Common myeloid progenitor, CD34-positive (primary cell): ENCODE data around the gene NPFF.

Experiments
- CTCF ChIA-PET: fragments of 350-600 bp; sonication (Branson Sonifier 250); formaldehyde crosslinking; loops from one replicate; lab custom pipeline; 2021; ENCODE audit warnings: antibody characterized with exemption; lab: Charles Lee
- POLR2A ChIA-PET: fragments of 350-600 bp; sonication (Branson Sonifier 250); formaldehyde crosslinking; loops from one replicate; lab custom pipeline; 2021; ENCODE audit warnings: antibody characterized with exemption; lab: Charles Lee
- DNase-seq, 3 donors: peaks; one replicate each; pipeline versions ENCODE4 v3.0.0 to v3.0.0-alpha.2; 2013
- H3K27ac ChIP-seq, 2 experiments: 1 replicate in 1 of 2; 2 replicates in 1 of 2; pipeline ENCODE4 v1.7.0; 2013; ENCODE audit warnings: inconsistent platforms in 2 of 2, low read length in 2 of 2, mild to moderate bottlenecking in 2 of 2, low read depth in 1 of 2, moderate library complexity in 1 of 2; ENCODE audit not compliant: severe bottlenecking in 2 of 2, insufficient read depth in 1 of 2, poor library complexity in 1 of 2
- H3K27me3 ChIP-seq, 5 experiments: replicated peaks in 2 of 5; 1 replicate in 3 of 5; 2 replicates in 2 of 5; pipeline versions ENCODE4 v1.6.1 to v1.7.0; 2013; ENCODE audit warnings: low read length in 4 of 5, mild to moderate bottlenecking in 2 of 5, moderate library complexity in 2 of 5, inconsistent platforms in 1 of 5; ENCODE audit not compliant: insufficient read depth in 5 of 5, control insufficient read depth in 4 of 5
- H3K36me3 ChIP-seq, 4 experiments: 1 replicate in 2 of 4; 2 replicates in 2 of 4; pipeline versions ENCODE4 v1.6.1 to v1.7.0; 2013; ENCODE audit warnings: low read length in 3 of 4, control low read depth in 1 of 4, mild to moderate bottlenecking in 1 of 4; ENCODE audit not compliant: control insufficient read depth in 4 of 4, insufficient read depth in 4 of 4
- H3K4me1 ChIP-seq, 4 experiments: 1 replicate in 3 of 4; 2 replicates in 1 of 4; pipeline versions ENCODE4 v1.6.1 to v1.7.1; 2013; ENCODE audit warnings: low read length in 3 of 4, mild to moderate bottlenecking in 3 of 4, control low read depth in 1 of 4, inconsistent platforms in 1 of 4, moderate library complexity in 1 of 4; ENCODE audit not compliant: control insufficient read depth in 4 of 4, insufficient read depth in 4 of 4; ENCODE audit errors: control extremely low read depth in 1 of 4
- H3K4me3 ChIP-seq, 7 experiments: 1 replicate in 4 of 7; 2 replicates in 3 of 7; pipeline versions ENCODE4 v1.5.1 to v1.7.0; 2013; ENCODE audit warnings: mild to moderate bottlenecking in 7 of 7, low read length in 6 of 7, moderate library complexity in 6 of 7, inconsistent platforms in 2 of 7, low read depth in 2 of 7, control low read depth in 1 of 7; ENCODE audit not compliant: insufficient read depth in 4 of 7, control insufficient read depth in 1 of 7; ENCODE audit errors: extremely low read depth in 1 of 7
- H3K9me3 ChIP-seq, 5 experiments: 1 replicate in 4 of 5; 2 replicates in 1 of 5; pipeline versions ENCODE4 v1.6.1 to v1.7.1; 2013; ENCODE audit warnings: low read length in 4 of 5, mild to moderate bottlenecking in 2 of 5, inconsistent platforms in 1 of 5, low read depth in 1 of 5, moderate library complexity in 1 of 5; ENCODE audit not compliant: control insufficient read depth in 4 of 5, insufficient read depth in 2 of 5; ENCODE audit errors: control extremely low read depth in 1 of 5
- WGBS: methylation state at CpG from one replicate; pipeline ENCODE4 v1.1.5; 2013; ENCODE audit not compliant: insufficient coverage; 5-methylcytosine and 5-hydroxymethylcytosine counted together

NPFF gene

GRCh38 chr12:53497461-53497860, 9.8 kb downstream of the NPFF start:
- WGBS = 100% methylated on average over 2 of the region's 3 CpGs
- H3K4me1 ChIP-seq = peaks cover 13 to 76% (median 52%) of the 10 kb centered on the region in 4 experiments
- POLR2A ChIA-PET = no interaction called here

GRCh38 chr12:53496752-53497032, 10.6 kb downstream of the NPFF start:
- no peak for DNase-seq
- POLR2A ChIA-PET = no interaction called here
- H3K4me1 ChIP-seq = peaks cover 13 to 76% (median 51%) of the 10 kb centered on the region in 4 experiments
- no peaks in the 10 kb centered on the region for H3K36me3 ChIP-seq
- no CpG with 5 or more reads among the region's 1 CpG for WGBS
- H3K27ac ChIP-seq = no peak overlapping the region
- CTCF ChIA-PET = interaction anchor here (0.9 to 3.6 kb wide), 3 partner anchors 11 to 118 kb away, joined by 3 to 9 read pairs (median 9); partner anchors contain the start of gene NPFF
- H3K9me3 ChIP-seq = no peaks in the 10 kb centered on the region
- H3K4me3 ChIP-seq = peak overlapping the region in 1 of 7 experiments; percentile 1
- no peaks in the 10 kb centered on the region for H3K27me3 ChIP-seq

More at GRCh38 chr12:53497461-53497860, 9.8 kb downstream of the NPFF start:
- H3K9me3 ChIP-seq = no peaks in the 10 kb centered on the region
- H3K27me3 ChIP-seq = no peaks in the 10 kb centered on the region
- no peak overlapping the region for H3K4me3 ChIP-seq
- H3K27ac ChIP-seq = no peak overlapping the region
- H3K36me3 ChIP-seq = no peaks in the 10 kb centered on the region
- no peak for DNase-seq
- CTCF ChIA-PET = interaction anchor here (2.2 to 2.5 kb wide), 2 partner anchors 10 to 15 kb away, joined by 9 to 10 read pairs; partner anchors contain the start of gene NPFF

GRCh38 chr12:53495903-53496751, 11.2 kb downstream of the NPFF start:
- H3K4me1 ChIP-seq = peaks cover 13 to 71% (median 46%) of the 10 kb centered on the region in 4 experiments
- ChIA-PET POLR2A (no interaction called here), CTCF (interaction anchor here (0.9 to 3.6 kb wide), 4 partner anchors 12 to 117 kb away, joined by 3 to 9 read pairs (median 6); partner anchors contain the start of gene NPFF)
- no peaks in the 10 kb centered on the region for H3K27me3 ChIP-seq
- H3K36me3 ChIP-seq = no peaks in the 10 kb centered on the region
- peak in 1 of 3 donors; percentile 53 for DNase-seq
- WGBS = 50% methylated on average over 1 of the region's 5 CpGs
- no peak overlapping the region for H3K27ac ChIP-seq
- H3K4me3 ChIP-seq = peak overlapping the region in 1 of 7 experiments; percentile 1
- H3K9me3 ChIP-seq = no peaks in the 10 kb centered on the region

GRCh38 chr12:53493610-53494391, 13.5 kb downstream of the NPFF start:
- Histone ChIP-seq H3K4me1 (peaks cover 8 to 56% (median 32%) of the 10 kb centered on the region in 4 experiments), H3K4me3 (peak overlapping the region; percentile 17 to 84 (median 68)), H3K36me3 (no peaks in the 10 kb centered on the region), H3K27ac (peak overlapping the region; percentile 19 to 69), H3K27me3 (no peaks in the 10 kb centered on the region), H3K9me3 (no peaks in the 10 kb centered on the region)
- WGBS = 44% methylated on average over 6 of the region's 11 CpGs
- ChIA-PET CTCF (interaction anchor here (0.6 to 3.6 kb wide), 7 partner anchors 10 to 197 kb away, joined by 3 to 14 read pairs (median 6); no protein-coding TSS in a partner anchor), POLR2A (interaction anchor here (1.3 to 1.9 kb wide), 3 partner anchors 11 to 19 kb away, joined by 3 to 9 read pairs (median 6); no protein-coding TSS in a partner anchor)
- no peak for DNase-seq

GRCh38 chr12:53492830-53493609, 14.3 kb downstream of the NPFF start:
- whole genome bisulfite sequencing = 0% methylated on average over 32 of the region's 52 CpGs
- Histone ChIP-seq H3K4me1 (peaks cover 8 to 48% (median 26%) of the 10 kb centered on the region in 4 experiments), H3K4me3 (peak overlapping the region; percentile 17 to 84 (median 68)), H3K9me3 (no peaks in the 10 kb centered on the region), H3K36me3 (peaks cover 0 to under 1% (median 0%) of the 10 kb centered on the region in 4 experiments), H3K27me3 (no peaks in the 10 kb centered on the region), H3K27ac (peak overlapping the region; percentile 58 to 80)
- ChIA-PET POLR2A (interaction anchor here (1.3 to 2.0 kb wide), 4 partner anchors 7 to 18 kb away, joined by 3 to 11 read pairs (median 8); partner anchors contain the start of gene TARBP2), CTCF (interaction anchor here (0.9 to 3.6 kb wide), 7 partner anchors 9 to 50 kb away, joined by 3 to 14 read pairs (median 3); no protein-coding TSS in a partner anchor)
- peak; percentile 86 to 91 (median 89) for DNase-seq

- peaks cover 8 to 42% (median 26%) of the 10 kb centered on the region in 4 experiments for H3K4me1 ChIP-seq
- H3K27me3 ChIP-seq = no peaks in the 10 kb centered on the region
- no peak for DNase-seq
- peak overlapping the region; percentile 58 to 80 for H3K27ac ChIP-seq
- peak overlapping the region in 6 of 7 experiments; percentile 16 to 84 (median 62) for H3K4me3 ChIP-seq
- H3K9me3 ChIP-seq = no peaks in the 10 kb centered on the region
- WGBS = 82% methylated on average over 9 of the region's 20 CpGs
- peaks cover 3 to 6% (median 5%) of the 10 kb centered on the region in 4 experiments for H3K36me3 ChIP-seq
- ChIA-PET POLR2A (interaction anchor here (0.8 to 2.0 kb wide), 3 partner anchors 8 to 15 kb away, joined by 3 to 11 read pairs (median 6); partner anchors contain the start of gene TARBP2), CTCF (interaction anchor here (0.9 to 3.4 kb wide), 5 partner anchors 9 to 16 kb away, joined by 3 to 14 read pairs (median 3); partner anchors contain the start of gene TARBP2)
These were observed 15.1 kb downstream of the NPFF start for GRCh38 chr12:53492188-53492587.
